ENCODE data around the gene CBX4. TPM values are rescaled to one million over a fixed set of nuclear protein-coding genes. Genes with fewer than 3 reads are reported as not detected.
A peak's percentile ranks its signal among the peaks of the same experiment; 100 is the strongest.

CBX4 gene
- total and polyA plus RNA-seq, 2 of the 13 experiments (the other 11 are each of a cell fraction or from before 2014, with no cell fraction given), result 25.8 to 50.8 TPM

GRCh38 chr17:79831265-79832217 lies 7.7 kb downstream of the CBX4 start (continued):
- TF ChIP-seq PCBP1 (IDR thresholded peaks at IDR 0.05; ENCODE audit: borderline replicate concordance, low read depth, low read length) (peak; percentile 76; the same call in 1 of the 2 replicates), ZZZ3 (CRISPR knock-in tag; IDR thresholded peaks at IDR 0.05; ENCODE audit: borderline replicate concordance) (0 out of 2 replicates have a peak, but pooled peaks have one; percentile 40), ARID3A (IDR thresholded peaks at IDR 0.05; ENCODE audit: low read depth, low read length) (no peak), REST (IDR thresholded peaks at IDR 0.05; ENCODE audit: borderline replicate concordance in 1 of 2, low read depth in 1 of 2, low read length in 2 of 2) (0 out of 4 replicates have a peak, but pooled peaks of 1 of the 2 experiments have one; percentile 29), RFX5 (IDR thresholded peaks at IDR 0.05; ENCODE audit: low read depth, low read length) (no peak), AGO1 (IDR thresholded peaks at IDR 0.05; ENCODE audit: low read depth, low read length, poor library complexity, severe bottlenecking) (no peak), HNF1A (IDR thresholded peaks at IDR 0.05; ENCODE audit: low read depth) (no peak), HNF1A (CRISPR knock-in tag; IDR thresholded peaks at IDR 0.05; ENCODE audit: borderline replicate concordance) (no peak), ZSCAN21 (CRISPR knock-in tag; IDR thresholded peaks at IDR 0.05; ENCODE audit: borderline replicate concordance) (peak; percentile 53; the same call in 1 of the 2 replicates), SRY (CRISPR knock-in tag; IDR thresholded peaks at IDR 0.05) (no peak), ZNF317 (CRISPR knock-in tag; IDR thresholded peaks at IDR 0.05) (no peak), ZNF703 (CRISPR knock-in tag; IDR thresholded peaks at IDR 0.05; ENCODE audit: borderline replicate concordance) (0 out of 2 replicates have a peak, but pooled peaks have one; percentile 77), ZSCAN5A (CRISPR knock-in tag; IDR thresholded peaks at IDR 0.05; ENCODE audit: borderline replicate concordance) (peak; percentile 89), PAWR (CRISPR knock-in tag; IDR thresholded peaks at IDR 0.05; ENCODE audit: borderline replicate concordance) (0 out of 2 replicates have a peak, but pooled peaks have one; percentile 72), RFX3 (CRISPR knock-in tag; IDR thresholded peaks at IDR 0.05) (no peak), KAT7 (CRISPR knock-in tag; IDR thresholded peaks at IDR 0.05; ENCODE audit: borderline replicate concordance) (0 out of 2 replicates have a peak, but pooled peaks have one; percentile 6)
